Measurements from ENCODE around the gene PTH2.

Gene PTH2

DNA sequence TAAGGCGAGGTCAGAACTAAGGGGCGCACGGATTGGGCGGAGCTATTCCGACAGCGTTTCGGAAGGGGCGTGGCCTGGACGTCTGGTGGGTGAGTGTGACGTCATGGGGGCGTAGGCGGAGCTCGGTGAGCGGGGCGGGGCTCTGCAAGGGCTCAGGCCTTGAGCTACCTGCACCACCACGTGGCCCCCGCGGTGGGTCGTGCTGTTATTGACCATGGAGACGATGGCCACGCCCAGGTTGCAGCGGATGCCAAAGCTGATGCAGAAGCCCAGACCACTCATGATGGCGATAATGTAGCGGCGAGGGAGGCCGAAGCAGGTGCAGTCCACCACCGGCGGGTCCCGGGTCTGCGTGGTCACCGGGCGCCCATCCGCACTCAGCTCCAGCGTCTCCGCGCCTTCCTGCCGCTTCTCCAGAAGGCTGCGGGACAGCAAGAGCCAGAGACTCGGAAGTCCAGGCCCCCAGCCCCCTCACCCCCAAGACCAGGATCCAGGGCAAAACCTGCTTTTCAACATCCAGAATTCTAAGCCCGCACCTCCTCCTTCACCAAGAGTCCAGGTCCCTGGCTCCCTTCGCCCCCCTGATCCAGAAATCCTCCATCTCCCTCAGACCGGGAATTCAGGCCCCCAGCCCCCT lies 13.3 kb upstream of the PTH2 start:
- H3F3A ChIP-seq (ENCODE audit: insufficient read depth, low read length), result no peaks in the 10 kb centered on the region
- H3K79me2 ChIP-seq (ENCODE audit: insufficient read depth, low read length), result no peaks in the 10 kb centered on the region
- H3K36me3 ChIP-seq (ENCODE audit: insufficient read depth, low read length), result no peaks in the 10 kb centered on the region
- no peaks in the 10 kb centered on the region for H3K9me2 ChIP-seq (ENCODE audit: low read depth, low read length)
- H3K4me2 ChIP-seq (ENCODE audit: low read length), result no peak overlapping the region; the same call in 1 of the 2 replicates
- no peaks in the 10 kb centered on the region for H3K9me3 ChIP-seq (ENCODE audit: low read length)
- no peak overlapping the region for H2AFZ ChIP-seq (ENCODE audit: low read length)
- no peak overlapping the region for H3K4me3 ChIP-seq (ENCODE audit: low read depth, low read length, poor library complexity, severe bottlenecking)
- no peaks in the 10 kb centered on the region for H4K20me1 ChIP-seq (ENCODE audit: insufficient read depth, low read length)
- H3K27ac ChIP-seq (ENCODE audit: low read depth, low read length, poor library complexity, severe bottlenecking), result no peak overlapping the region
- peaks cover 19% of the 10 kb centered on the region for H3K27me3 ChIP-seq (ENCODE audit: insufficient read depth, low read length)
- H3K9ac ChIP-seq (ENCODE audit: low read length), result no peak overlapping the region
- no peak for TF ChIP-seq EZH2 (IDR thresholded peaks at IDR 0.05; ENCODE audit: borderline replicate concordance, low read length)
- TF ChIP-seq, protein P1, sequence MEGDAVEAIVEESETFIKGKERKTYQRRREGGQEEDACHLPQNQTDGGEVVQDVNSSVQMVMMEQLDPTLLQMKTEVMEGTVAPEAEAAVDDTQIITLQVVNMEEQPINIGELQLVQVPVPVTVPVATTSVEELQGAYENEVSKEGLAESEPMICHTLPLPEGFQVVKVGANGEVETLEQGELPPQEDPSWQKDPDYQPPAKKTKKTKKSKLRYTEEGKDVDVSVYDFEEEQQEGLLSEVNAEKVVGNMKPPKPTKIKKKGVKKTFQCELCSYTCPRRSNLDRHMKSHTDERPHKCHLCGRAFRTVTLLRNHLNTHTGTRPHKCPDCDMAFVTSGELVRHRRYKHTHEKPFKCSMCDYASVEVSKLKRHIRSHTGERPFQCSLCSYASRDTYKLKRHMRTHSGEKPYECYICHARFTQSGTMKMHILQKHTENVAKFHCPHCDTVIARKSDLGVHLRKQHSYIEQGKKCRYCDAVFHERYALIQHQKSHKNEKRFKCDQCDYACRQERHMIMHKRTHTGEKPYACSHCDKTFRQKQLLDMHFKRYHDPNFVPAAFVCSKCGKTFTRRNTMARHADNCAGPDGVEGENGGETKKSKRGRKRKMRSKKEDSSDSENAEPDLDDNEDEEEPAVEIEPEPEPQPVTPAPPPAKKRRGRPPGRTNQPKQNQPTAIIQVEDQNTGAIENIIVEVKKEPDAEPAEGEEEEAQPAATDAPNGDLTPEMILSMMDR (IDR thresholded peaks at IDR 0.05; ENCODE audit: low read length), result no peak
- H3K4me1 ChIP-seq (ENCODE audit: insufficient read depth, low read length, severe bottlenecking), result peaks cover 6% of the 10 kb centered on the region

DNA sequence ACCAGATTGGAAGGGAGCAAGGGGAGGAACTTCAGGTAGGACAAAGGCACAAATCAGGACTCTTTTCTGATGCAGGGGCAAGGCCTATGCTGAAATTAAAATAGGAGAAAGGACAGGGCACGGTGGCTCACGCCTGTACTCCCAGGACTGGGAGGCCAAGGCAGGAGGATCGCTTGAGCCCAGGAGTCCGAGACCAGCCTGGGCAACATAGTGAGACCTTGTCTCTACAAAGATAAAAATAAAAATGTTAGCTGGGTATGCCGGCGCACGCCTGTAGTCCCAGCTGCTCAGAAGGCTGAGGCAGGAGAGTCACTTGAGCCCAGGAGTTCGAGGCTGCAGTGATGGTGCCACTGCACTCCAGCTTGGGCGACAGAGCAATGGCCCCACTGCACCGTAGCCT lies 12.4 kb upstream of the PTH2 start:
- H3F3A ChIP-seq (ENCODE audit: insufficient read depth, low read length), result no peaks in the 10 kb centered on the region
- H3K4me3 ChIP-seq (ENCODE audit: low read depth, low read length, poor library complexity, severe bottlenecking), result no peak overlapping the region
- no peak overlapping the region for H3K4me2 ChIP-seq (ENCODE audit: low read length)
- H3K4me1 ChIP-seq (ENCODE audit: insufficient read depth, low read length, severe bottlenecking), result peaks cover 6% of the 10 kb centered on the region
- H3K79me2 ChIP-seq (ENCODE audit: insufficient read depth, low read length), result no peaks in the 10 kb centered on the region
- H3K9me2 ChIP-seq (ENCODE audit: low read depth, low read length), result no peaks in the 10 kb centered on the region
- no peak overlapping the region for H3K27ac ChIP-seq (ENCODE audit: low read depth, low read length, poor library complexity, severe bottlenecking)
- H3K27me3 ChIP-seq (ENCODE audit: insufficient read depth, low read length), result peaks cover 15% of the 10 kb centered on the region
- no peaks in the 10 kb centered on the region for H3K36me3 ChIP-seq (ENCODE audit: insufficient read depth, low read length)
- no peaks in the 10 kb centered on the region for H3K9me3 ChIP-seq (ENCODE audit: low read length)
- no peaks in the 10 kb centered on the region for H4K20me1 ChIP-seq (ENCODE audit: insufficient read depth, low read length)
- no peak overlapping the region for H3K9ac ChIP-seq (ENCODE audit: low read length)
- TF ChIP-seq, protein P1 (IDR thresholded peaks at IDR 0.05; ENCODE audit: low read length), result no peak
- no peak for TF ChIP-seq EZH2 (IDR thresholded peaks at IDR 0.05; ENCODE audit: borderline replicate concordance, low read length)
- no peak overlapping the region for H2AFZ ChIP-seq (ENCODE audit: low read length)

DNA sequence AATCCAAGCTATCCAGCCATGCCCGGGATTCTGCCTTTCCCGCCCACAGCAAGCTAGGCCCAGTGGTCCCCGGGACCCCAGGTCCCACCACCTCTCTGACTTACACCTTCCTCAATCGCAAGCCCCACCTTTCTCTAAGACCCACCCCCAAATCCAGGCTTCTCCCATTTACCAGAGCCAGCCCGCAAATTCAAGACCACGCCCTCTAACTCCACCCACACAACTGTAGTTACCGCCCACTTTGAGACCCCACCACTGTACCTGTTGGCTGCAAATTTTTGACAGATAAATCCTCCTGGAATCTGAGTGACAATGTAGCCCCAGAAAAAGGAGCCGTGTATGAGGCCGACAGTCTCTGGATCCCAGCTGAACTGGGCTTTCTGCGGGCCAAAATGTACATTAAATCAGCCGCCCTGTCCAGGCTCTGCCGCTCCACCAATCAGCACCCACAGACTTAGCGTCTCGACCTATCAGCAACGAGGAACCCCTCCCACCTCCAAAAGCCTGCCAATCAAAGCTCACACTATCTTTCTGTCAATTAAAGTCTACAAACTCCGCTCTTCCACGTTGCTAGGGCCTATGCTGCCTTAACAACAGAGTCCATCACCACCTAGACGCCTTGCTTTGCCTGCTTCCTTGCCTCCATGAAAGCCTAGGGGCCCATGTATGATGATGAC lies 11.8 kb upstream of the PTH2 start:
- H2AFZ ChIP-seq (ENCODE audit: low read length), result no peak overlapping the region
- H3K36me3 ChIP-seq (ENCODE audit: insufficient read depth, low read length), result no peaks in the 10 kb centered on the region
- H3K9ac ChIP-seq (ENCODE audit: low read length), result no peak overlapping the region
- no peaks in the 10 kb centered on the region for H4K20me1 ChIP-seq (ENCODE audit: insufficient read depth, low read length)
- H3K27ac ChIP-seq (ENCODE audit: low read depth, low read length, poor library complexity, severe bottlenecking), result no peak overlapping the region
- 0 out of 2 replicates have a peak, but pooled peaks cover 8% of the 10 kb centered on the region for H3K27me3 ChIP-seq (ENCODE audit: insufficient read depth, low read length)
- H3K4me2 ChIP-seq (ENCODE audit: low read length), result no peak overlapping the region
- peaks cover 6% of the 10 kb centered on the region for H3K4me1 ChIP-seq (ENCODE audit: insufficient read depth, low read length, severe bottlenecking)
- no peaks in the 10 kb centered on the region for H3K9me3 ChIP-seq (ENCODE audit: low read length)
- H3K4me3 ChIP-seq (ENCODE audit: low read depth, low read length, poor library complexity, severe bottlenecking), result no peak overlapping the region
- TF ChIP-seq, protein P1 (IDR thresholded peaks at IDR 0.05; ENCODE audit: low read length), result no peak
- no peak for TF ChIP-seq EZH2 (IDR thresholded peaks at IDR 0.05; ENCODE audit: borderline replicate concordance, low read length)
- no peaks in the 10 kb centered on the region for H3K9me2 ChIP-seq (ENCODE audit: low read depth, low read length)
- H3F3A ChIP-seq (ENCODE audit: insufficient read depth, low read length), result no peaks in the 10 kb centered on the region
- H3K79me2 ChIP-seq (ENCODE audit: insufficient read depth, low read length), result no peaks in the 10 kb centered on the region

Data from OCI-LY1 (cell line).